Choroid plexus epithelial cell (primary cell): ENCODE results near the gene HOXA10.

ENCODE experiments used
- DNase-seq: peaks from one replicate; pipeline ENCODE4 v3.0.0-alpha.2; 2010; ENCODE audit warnings: low read depth
- H3K4me3 ChIP-seq: 2 replicates; pipeline ENCODE4 v1.5.1; 2011; ENCODE audit warnings: low read depth, mild to moderate bottlenecking, control low read depth, low read length, moderate library complexity
- TF ChIP-seq, protein P1 (sequence below): conservative IDR thresholded peaks from 2 replicates; pipeline ENCODE4 v1.5.1; 2011; ENCODE audit warnings: low read depth, mild to moderate bottlenecking, control low read depth, inconsistent platforms, low read length, moderate library complexity

The HOXA10 gene

DNA sequence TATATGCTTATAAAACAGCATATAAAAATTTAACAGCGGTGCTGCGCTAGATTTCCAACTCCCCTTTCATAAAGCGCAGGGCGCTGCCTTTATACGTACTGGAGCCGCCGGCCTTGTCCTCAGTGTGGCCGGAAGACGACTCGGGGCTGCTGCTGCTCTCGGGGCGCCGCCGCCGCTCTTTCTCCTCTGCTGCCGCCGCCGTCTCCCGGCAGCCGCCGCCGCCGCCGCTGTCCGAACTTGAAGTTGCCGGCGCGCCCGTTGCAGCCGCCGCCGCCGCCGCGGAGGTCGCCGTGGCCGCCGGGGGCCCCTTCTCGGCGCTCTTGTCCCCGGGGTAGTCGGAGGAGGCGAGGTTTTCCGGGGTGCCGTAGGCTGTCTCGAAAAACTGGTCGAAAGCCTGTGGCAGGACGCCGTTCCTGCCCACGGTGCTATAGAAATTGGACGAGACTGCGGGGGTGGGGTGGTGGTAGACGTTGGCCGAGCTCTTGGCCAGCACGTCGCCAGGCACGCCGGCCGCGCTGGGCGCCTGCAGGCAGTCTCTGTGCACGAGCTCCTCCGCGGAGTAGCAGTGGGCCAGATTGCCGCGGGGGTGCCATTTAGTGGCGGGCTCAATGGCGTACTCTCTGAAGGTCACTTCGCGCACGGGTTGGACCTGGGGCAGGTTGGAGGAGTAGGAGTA lies 10.4 kb upstream of the HOXA10 start:
- TF ChIP-seq, protein P1, sequence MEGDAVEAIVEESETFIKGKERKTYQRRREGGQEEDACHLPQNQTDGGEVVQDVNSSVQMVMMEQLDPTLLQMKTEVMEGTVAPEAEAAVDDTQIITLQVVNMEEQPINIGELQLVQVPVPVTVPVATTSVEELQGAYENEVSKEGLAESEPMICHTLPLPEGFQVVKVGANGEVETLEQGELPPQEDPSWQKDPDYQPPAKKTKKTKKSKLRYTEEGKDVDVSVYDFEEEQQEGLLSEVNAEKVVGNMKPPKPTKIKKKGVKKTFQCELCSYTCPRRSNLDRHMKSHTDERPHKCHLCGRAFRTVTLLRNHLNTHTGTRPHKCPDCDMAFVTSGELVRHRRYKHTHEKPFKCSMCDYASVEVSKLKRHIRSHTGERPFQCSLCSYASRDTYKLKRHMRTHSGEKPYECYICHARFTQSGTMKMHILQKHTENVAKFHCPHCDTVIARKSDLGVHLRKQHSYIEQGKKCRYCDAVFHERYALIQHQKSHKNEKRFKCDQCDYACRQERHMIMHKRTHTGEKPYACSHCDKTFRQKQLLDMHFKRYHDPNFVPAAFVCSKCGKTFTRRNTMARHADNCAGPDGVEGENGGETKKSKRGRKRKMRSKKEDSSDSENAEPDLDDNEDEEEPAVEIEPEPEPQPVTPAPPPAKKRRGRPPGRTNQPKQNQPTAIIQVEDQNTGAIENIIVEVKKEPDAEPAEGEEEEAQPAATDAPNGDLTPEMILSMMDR = no peak
- peak; percentile 13 for DNase-seq
- H3K4me3 ChIP-seq = peak overlapping the region; percentile 14

DNA sequence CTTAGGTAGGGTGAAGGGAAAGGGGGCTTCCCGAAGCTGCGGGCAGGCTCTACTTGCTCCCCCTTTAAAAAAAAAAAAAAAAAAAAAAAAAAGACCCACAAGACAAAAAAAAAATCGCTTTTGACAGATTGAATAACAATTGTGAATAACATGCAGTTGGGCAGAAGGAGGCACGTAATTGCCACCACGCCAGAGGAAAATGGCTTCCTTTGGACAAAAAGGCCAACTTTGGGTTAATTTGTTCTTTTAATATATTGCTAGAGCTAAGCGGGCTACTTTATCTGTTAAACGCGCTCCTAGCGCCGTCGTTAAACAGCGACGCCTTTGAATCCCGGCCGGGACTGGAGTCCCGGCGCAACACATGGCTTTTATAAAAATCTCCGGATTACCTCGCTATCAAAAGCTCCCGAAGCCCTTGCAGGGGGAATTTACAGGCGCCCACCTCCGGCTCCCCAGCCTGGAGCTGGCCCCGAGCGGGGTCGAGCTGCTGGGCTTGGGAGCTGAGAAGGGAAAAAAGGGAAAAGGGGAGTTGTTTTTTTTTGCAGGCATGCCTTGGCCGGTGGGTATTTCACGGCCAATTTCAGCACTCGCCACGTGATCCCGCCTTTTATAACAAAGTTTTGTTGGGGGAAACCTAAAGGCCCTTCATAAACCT lies 9.7 kb upstream of the HOXA10 start:
- peak overlapping the region; percentile 14 for H3K4me3 ChIP-seq
- no peak for DNase-seq
- TF ChIP-seq, protein P1 = no peak

DNA sequence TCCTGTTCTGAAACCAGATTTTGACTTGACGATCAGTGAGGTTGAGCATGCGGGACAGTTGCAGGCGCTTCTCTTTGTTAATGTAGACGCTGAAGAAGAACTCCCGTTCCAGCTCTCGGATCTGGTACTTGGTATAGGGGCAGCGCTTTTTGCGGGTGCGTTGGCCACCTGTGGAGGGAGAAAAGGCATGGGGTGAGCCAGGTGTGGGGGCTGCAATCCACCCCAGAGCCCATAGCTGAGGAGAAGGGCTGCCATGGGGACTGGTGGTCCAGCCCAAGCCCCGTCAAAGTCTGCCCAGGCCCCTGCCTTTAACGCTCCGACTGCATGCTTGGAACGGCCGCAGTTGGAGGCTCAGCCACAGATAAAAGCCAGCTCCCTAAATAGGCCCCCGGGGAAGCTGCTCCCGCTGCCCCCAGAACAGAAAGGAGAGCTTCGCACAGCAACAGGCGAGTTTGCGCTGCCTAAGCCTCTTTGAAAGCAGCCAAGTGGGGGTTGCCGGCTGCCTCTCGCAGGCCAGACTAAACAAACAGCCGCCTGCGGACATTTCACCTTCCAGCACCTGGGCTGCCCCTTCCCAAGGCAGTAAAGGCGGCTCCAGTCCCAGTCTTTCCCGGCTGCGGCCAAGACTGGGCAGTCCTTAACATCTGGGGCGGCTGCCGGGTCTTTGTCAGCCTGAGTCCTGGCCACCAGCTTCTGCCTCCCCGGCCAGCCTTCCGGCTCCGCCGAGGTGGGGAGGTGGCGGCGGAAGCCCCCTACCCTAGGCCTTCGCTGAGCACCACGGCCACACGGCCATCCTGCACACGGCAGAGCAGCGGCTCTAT lies 9.0 kb upstream of the HOXA10 start:
- TF ChIP-seq, protein P1 = no peak
- H3K4me3 ChIP-seq = no peak overlapping the region
- DNase-seq = no peak

DNA sequence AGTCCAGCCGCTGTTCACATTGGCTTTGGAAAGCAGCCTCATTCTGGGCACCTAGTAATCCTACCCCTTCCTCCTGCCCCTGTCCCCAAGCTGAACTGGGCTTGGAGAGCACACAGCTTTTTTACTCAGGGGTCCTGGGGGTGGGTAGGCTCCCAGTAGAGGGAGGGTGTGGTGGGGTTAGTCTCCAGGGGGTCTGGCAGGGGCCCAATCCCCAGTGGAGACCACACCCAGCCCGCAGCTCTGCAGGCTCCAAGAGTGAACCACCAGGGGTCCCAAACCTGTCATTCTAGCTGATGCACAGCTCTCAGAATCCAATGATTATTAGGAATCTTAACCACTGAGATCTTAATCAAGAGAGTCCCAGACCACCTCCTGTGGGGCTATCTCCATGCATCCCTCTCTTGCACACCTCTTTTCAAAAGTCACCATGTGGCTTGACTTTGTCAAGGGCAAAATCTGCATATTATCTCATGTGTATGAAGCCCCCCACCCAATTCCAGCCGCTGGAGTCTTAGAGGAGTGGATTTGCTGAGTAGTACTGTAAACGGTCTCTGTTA lies 8.2 kb upstream of the HOXA10 start:
- no peak overlapping the region for H3K4me3 ChIP-seq
- no peak for DNase-seq
- TF ChIP-seq, protein P1 = no peak

DNA sequence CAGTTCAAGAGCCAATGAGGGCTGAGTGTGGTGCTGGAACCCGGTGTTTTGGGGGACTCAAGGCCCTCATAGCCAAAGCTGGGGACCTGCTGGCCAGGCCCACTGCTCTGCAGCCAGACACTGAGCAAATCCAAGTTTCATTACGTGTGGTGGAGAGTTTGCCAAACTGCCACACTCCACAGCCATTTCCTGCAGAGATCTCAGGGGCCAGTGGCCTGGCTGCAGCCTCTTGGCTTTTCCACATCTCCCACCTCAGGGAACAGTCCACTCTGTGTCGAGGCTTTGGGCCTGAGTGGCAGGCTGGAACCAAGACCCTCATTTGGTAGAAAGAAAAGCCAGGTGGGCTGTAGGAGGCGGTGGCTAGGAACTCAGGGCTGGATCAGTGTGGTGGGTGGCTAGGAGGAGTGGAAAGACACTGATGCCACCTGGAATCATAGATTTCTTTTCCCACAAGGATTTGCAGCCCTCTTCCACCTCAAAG lies 7.7 kb upstream of the HOXA10 start:
- H3K4me3 ChIP-seq = no peak overlapping the region
- DNase-seq = no peak
- TF ChIP-seq, protein P1 = no peak

DNA sequence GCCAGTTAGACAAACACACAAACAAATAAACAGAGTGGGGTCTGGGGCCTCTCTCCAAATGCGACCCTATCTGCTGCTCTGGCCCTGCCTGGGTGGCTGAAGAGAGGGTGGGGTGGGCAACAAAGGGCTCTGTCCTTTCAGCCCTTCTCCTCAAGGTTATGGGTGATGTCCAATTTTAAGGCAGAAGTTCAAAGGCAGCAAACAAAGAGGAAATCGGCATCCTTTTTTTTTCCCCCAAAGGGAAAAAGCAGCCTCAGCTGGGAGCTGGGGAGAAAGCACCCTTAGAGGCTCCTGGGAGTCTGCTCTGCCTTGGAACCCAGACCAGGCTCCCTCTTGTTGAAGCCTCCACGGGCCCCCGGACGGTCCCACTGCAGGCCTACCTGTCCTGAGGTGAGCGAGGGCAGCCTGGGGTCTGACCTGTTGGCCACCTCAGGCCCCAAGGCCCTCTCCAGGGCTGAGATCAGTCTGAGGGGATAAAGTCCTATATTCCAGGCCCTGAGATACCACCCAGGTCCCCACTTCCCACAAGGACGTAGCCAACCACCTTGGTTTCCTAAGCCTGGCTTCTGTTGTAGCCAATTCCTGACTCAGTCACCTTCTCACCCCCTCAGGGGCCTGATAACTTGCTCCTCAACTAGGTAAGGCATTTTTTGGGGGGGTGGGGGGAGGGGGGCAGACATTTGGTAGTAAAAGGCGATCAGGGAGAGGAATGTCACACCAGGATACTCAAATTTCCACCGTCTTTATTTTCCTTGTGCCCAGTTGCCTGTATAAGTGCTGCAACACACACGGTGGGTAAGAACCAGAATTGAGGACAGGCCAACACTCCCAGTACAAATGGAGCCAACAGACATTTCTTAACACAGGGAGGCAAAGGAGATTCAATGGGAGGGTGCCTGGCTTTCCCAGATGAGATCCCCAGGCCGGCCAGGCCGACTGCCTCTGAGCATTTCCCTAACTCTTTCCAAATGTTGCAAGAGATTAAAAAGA lies 6.6 kb upstream of the HOXA10 start:
- DNase-seq = no peak
- H3K4me3 ChIP-seq = no peak overlapping the region
- TF ChIP-seq, protein P1 = no peak
